GM19035 (cell line): ENCODE data around the gene SDCBP2.
"Not testable (repeated sequence)": the region's sequence is repeated elsewhere in the genome, so short reads cannot be mapped to it uniquely, and the experiment has no call there.

Experiments used
- ATAC-seq: cut with Tn5 transposase; IDR thresholded peaks from one replicate; pipeline ENCODE4 v1.9.1; 2021; ENCODE audit not compliant: unreplicated experiment

The SDCBP2 gene

GRCh38 chr20:1360094-1360846, 31.3 kb upstream of the SDCBP2 start:
- ATAC-seq: no peak

GRCh38 chr20:1357921-1358671, 29.2 kb upstream of the SDCBP2 start:
- no peak for ATAC-seq

GRCh38 chr20:1353956-1354355, 25.0 kb upstream of the SDCBP2 start:
- no peak for ATAC-seq

GRCh38 chr20:1346315-1346969, 17.5 kb upstream of the SDCBP2 start:
- no peak for ATAC-seq

GRCh38 chr20:1345756-1346093, 16.8 kb upstream of the SDCBP2 start:
- no peak for ATAC-seq

GRCh38 chr20:1345030-1345755, 16.3 kb upstream of the SDCBP2 start:
- ATAC-seq: no peak

GRCh38 chr20:1343446-1344124, 14.6 kb upstream of the SDCBP2 start:
- ATAC-seq: not testable (repeated sequence)

- ATAC-seq: no peak
Observed at GRCh38 chr20:1341561-1342265, 12.8 kb upstream of the SDCBP2 start.

GRCh38 chr20:1338801-1339200, 9.9 kb upstream of the SDCBP2 start:
- no peak for ATAC-seq

GRCh38 chr20:1338096-1338495, 9.2 kb upstream of the SDCBP2 start:
- ATAC-seq: no peak

- ATAC-seq: no peak
Observed at GRCh38 chr20:1337441-1337840, 8.5 kb upstream of the SDCBP2 start.

- ATAC-seq: no peak
Observed at GRCh38 chr20:1336699-1337367, 7.9 kb upstream of the SDCBP2 start.

GRCh38 chr20:1335961-1336698, 7.2 kb upstream of the SDCBP2 start:
- ATAC-seq: no peak

GRCh38 chr20:1334761-1335160, 5.8 kb upstream of the SDCBP2 start:
- ATAC-seq: no peak

GRCh38 chr20:1334370-1334731, 5.4 kb upstream of the SDCBP2 start:
- no peak for ATAC-seq

- ATAC-seq: no peak
Observed at GRCh38 chr20:1333462-1334369, 4.8 kb upstream of the SDCBP2 start.

- no peak for ATAC-seq
Observed at GRCh38 chr20:1332749-1333300, 3.9 kb upstream of the SDCBP2 start.
